Articular chondrocyte of knee joint (primary cell): Measurements from ENCODE around the gene HS3ST2. TPM values are rescaled to one million over a fixed set of nuclear protein-coding genes. Genes with fewer than 3 reads are reported as not detected.

Experiments used
- total RNA-seq: library from RNA; depleted of rRNA; stranded (reverse); fragments of >200 nt; gene quantifications from 2 replicates; pipeline ENCODE4 v1.2.3, GENCODE V29; 2012

The HS3ST2 gene
- total RNA-seq, result not detected in 2 replicates

GRCh38 chr16:22813948-22814710, at the start of gene HS3ST2:
TSS of gene HS3ST2 (plus strand) at chr16:22814162. CDS start at chr16:22814611, 449 bp downstream.

